HEK293T (cell line): ENCODE results near the gene IRX2.

ENCODE experiments used
- CTCF ChIA-PET: fragments of 350-600 bp; formaldehyde crosslinking; extraction: SDS; loops from one replicate; lab custom pipeline; 2021; ENCODE audit warnings: antibody characterized with exemption, inconsistent platforms; lab: Yijun Ruan, JAX
- POLR2A ChIA-PET: fragments of 350-600 bp; formaldehyde crosslinking; extraction: SDS; loops from one replicate; lab custom pipeline; 2020; ENCODE audit warnings: antibody characterized with exemption, inconsistent platforms; lab: Yijun Ruan, JAX
- DNase-seq: peaks from one replicate; pipeline ENCODE4 v3.0.0; 2012; ENCODE audit warnings: mixed read lengths; ENCODE audit errors: extremely low spot score
- ARNT ChIP-seq: fragments of 450-650 bp; IDR thresholded peaks from 2 replicates; pipeline ENCODE4 v1.6.1; 2017; ENCODE audit warnings: mild to moderate bottlenecking
- BHLHE40 ChIP-seq: fragments of 450-650 bp; IDR thresholded peaks from 2 replicates; pipeline ENCODE4 v1.6.1; 2016; ENCODE audit warnings: mild to moderate bottlenecking, moderate library complexity, borderline replicate concordance
- CTBP1 ChIP-seq: fragments of 450-650 bp; IDR thresholded peaks from 2 replicates; pipeline ENCODE4 v1.6.1; 2016; ENCODE audit warnings: borderline replicate concordance
- ELF4 ChIP-seq: fragments of 450-650 bp; IDR thresholded peaks from 2 replicates; pipeline ENCODE4 v1.6.1; 2017; ENCODE audit warnings: antibody characterized with exemption
- FOXA1 ChIP-seq: fragments of 450-650 bp; IDR thresholded peaks from 2 replicates; pipeline ENCODE4 v1.6.1; 2016; ENCODE audit warnings: mild to moderate bottlenecking
- FOXK2 ChIP-seq: fragments of 450-650 bp; IDR thresholded peaks from 2 replicates; pipeline ENCODE4 v1.6.1; 2016; ENCODE audit warnings: mild to moderate bottlenecking
- FOXM1 ChIP-seq: fragments of 450-650 bp; IDR thresholded peaks from 2 replicates; pipeline ENCODE4 v1.6.1; 2017; ENCODE audit warnings: mild to moderate bottlenecking, borderline replicate concordance
- HDGF ChIP-seq: fragments of 450-650 bp; IDR thresholded peaks from 2 replicates; pipeline ENCODE4 v1.6.1; 2017; ENCODE audit warnings: antibody characterized with exemption, borderline replicate concordance
- L3MBTL2 ChIP-seq: fragments of 450-650 bp; conservative IDR thresholded peaks from 2 replicates; pipeline ENCODE4 v1.6.1; 2016; ENCODE audit warnings: mild to moderate bottlenecking
- LEF1 ChIP-seq: fragments of 450-650 bp; IDR thresholded peaks from 2 replicates; pipeline ENCODE4 v1.6.1; 2017; ENCODE audit warnings: mild to moderate bottlenecking, borderline replicate concordance
- NFRKB ChIP-seq: fragments of 450-650 bp; IDR thresholded peaks from 2 replicates; pipeline ENCODE4 v1.6.1; 2016; ENCODE audit warnings: mild to moderate bottlenecking, moderate library complexity
- SP1 ChIP-seq: fragments of 450-650 bp; IDR thresholded peaks from 2 replicates; pipeline ENCODE4 v1.6.1; 2017
- SUZ12 ChIP-seq: fragments of 450-650 bp; IDR thresholded peaks from 2 replicates; pipeline ENCODE4 v1.6.1; 2016; ENCODE audit warnings: mild to moderate bottlenecking
- TARDBP ChIP-seq: fragments of 450-650 bp; IDR thresholded peaks from 2 replicates; pipeline ENCODE4 v1.6.1; 2016
- ZNF384 ChIP-seq: fragments of 450-650 bp; IDR thresholded peaks from 2 replicates; pipeline ENCODE4 v1.6.1; 2016
- TF ChIP-seq, protein P1 (sequence below): fragments of 450-650 bp; IDR thresholded peaks from 2 replicates; pipeline ENCODE4 v1.6.1; 2016

Gene IRX2

GRCh38 chr5:2701592-2701991, 49.9 kb downstream of the IRX2 start:
- TF ChIP-seq SUZ12 (no peak), NFRKB (no peak), ZNF384 (no peak), FOXM1 (no peak), HDGF (no peak), ARNT (no peak), SP1 (no peak), BHLHE40 (no peak), L3MBTL2 (no peak), FOXA1 (no peak), TARDBP (no peak), ELF4 (no peak), CTBP1 (no peak), LEF1 (no peak), FOXK2 (no peak)
- TF ChIP-seq, protein P1, sequence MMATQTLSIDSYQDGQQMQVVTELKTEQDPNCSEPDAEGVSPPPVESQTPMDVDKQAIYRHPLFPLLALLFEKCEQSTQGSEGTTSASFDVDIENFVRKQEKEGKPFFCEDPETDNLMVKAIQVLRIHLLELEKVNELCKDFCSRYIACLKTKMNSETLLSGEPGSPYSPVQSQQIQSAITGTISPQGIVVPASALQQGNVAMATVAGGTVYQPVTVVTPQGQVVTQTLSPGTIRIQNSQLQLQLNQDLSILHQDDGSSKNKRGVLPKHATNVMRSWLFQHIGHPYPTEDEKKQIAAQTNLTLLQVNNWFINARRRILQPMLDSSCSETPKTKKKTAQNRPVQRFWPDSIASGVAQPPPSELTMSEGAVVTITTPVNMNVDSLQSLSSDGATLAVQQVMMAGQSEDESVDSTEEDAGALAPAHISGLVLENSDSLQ: no peak
- DNase-seq: no peak
- ChIA-PET POLR2A (no interaction called here), CTCF (no interaction called here)

GRCh38 chr5:2700876-2701275, 50.6 kb downstream of the IRX2 start:
- no peak for DNase-seq
- TF ChIP-seq FOXK2: no peak
- TF ChIP-seq CTBP1: no peak
- no peak for TF ChIP-seq ARNT
- TF ChIP-seq ZNF384: no peak
- TF ChIP-seq FOXA1: no peak
- TF ChIP-seq LEF1: no peak
- TF ChIP-seq TARDBP: no peak
- TF ChIP-seq ELF4: no peak
- no peak for TF ChIP-seq SP1
- TF ChIP-seq FOXM1: no peak
- TF ChIP-seq HDGF: no peak
- CTCF ChIA-PET: no interaction called here
- POLR2A ChIA-PET: no interaction called here

- POLR2A ChIA-PET: no interaction called here
- TF ChIP-seq TARDBP (no peak), ZNF384 (no peak), L3MBTL2 (no peak), ELF4 (no peak)
- no peak for DNase-seq
- CTCF ChIA-PET: no interaction called here
These were observed 51.8 kb downstream of the IRX2 start for GRCh38 chr5:2699686-2700085.

GRCh38 chr5:2699231-2699630, 52.2 kb downstream of the IRX2 start:
- ChIA-PET POLR2A (no interaction called here), CTCF (no interaction called here)
- no peak for TF ChIP-seq NFRKB
- no peak for TF ChIP-seq SUZ12
- TF ChIP-seq ELF4: no peak
- no peak for TF ChIP-seq LEF1
- TF ChIP-seq TARDBP: no peak
- no peak for TF ChIP-seq L3MBTL2
- TF ChIP-seq, protein P1: no peak
- no peak for TF ChIP-seq SP1
- no peak for TF ChIP-seq HDGF
- TF ChIP-seq FOXM1: no peak
- no peak for TF ChIP-seq FOXK2
- no peak for DNase-seq

GRCh38 chr5:2698581-2698980, 52.9 kb downstream of the IRX2 start:
- ChIA-PET CTCF (no interaction called here), POLR2A (no interaction called here)
- no peak for TF ChIP-seq FOXK2
- TF ChIP-seq FOXM1: no peak
- no peak for TF ChIP-seq SP1
- TF ChIP-seq LEF1: no peak
- TF ChIP-seq FOXA1: no peak
- no peak for TF ChIP-seq TARDBP
- no peak for TF ChIP-seq L3MBTL2
- no peak for TF ChIP-seq ZNF384
- TF ChIP-seq ARNT: no peak
- no peak for TF ChIP-seq ELF4
- TF ChIP-seq CTBP1: no peak
- no peak for DNase-seq

- no peak for TF ChIP-seq LEF1
- no peak for TF ChIP-seq ELF4
- no peak for TF ChIP-seq ARNT
- no peak for TF ChIP-seq SUZ12
- TF ChIP-seq L3MBTL2: no peak
- no peak for TF ChIP-seq BHLHE40
- no peak for TF ChIP-seq FOXM1
- no peak for TF ChIP-seq ZNF384
- DNase-seq: no peak
- ChIA-PET CTCF (no interaction called here), POLR2A (no interaction called here)
These were observed 53.9 kb downstream of the IRX2 start for GRCh38 chr5:2697446-2698200.

- DNase-seq: no peak
- CTCF ChIA-PET: no interaction called here
- no peak for TF ChIP-seq FOXM1
- TF ChIP-seq ELF4: no peak
- TF ChIP-seq SP1: no peak
- no peak for TF ChIP-seq FOXK2
- no peak for TF ChIP-seq L3MBTL2
- TF ChIP-seq ARNT: no peak
- TF ChIP-seq CTBP1: no peak
- TF ChIP-seq LEF1: no peak
- TF ChIP-seq ZNF384: no peak
- TF ChIP-seq FOXA1: no peak
- no peak for TF ChIP-seq HDGF
- TF ChIP-seq SUZ12: no peak
- no peak for TF ChIP-seq TARDBP
- no peak for TF ChIP-seq BHLHE40
- TF ChIP-seq, protein P1: no peak
- TF ChIP-seq NFRKB: no peak
- POLR2A ChIA-PET: no interaction called here
These were observed 54.4 kb downstream of the IRX2 start for GRCh38 chr5:2697041-2697440.
